Stomach (tissue), 4 donors: ENCODE results near the gene OXER1.

Experiments used
- CTCF ChIP-seq, 7 experiments: fragments of 450-650 bp in 4 of 7; fragments of 200-600 bp in 3 of 7; sonication (generic) in 3 of 7; IDR thresholded peaks; one replicate each; pipeline ENCODE4 v1.5.1; 2016 to 2019; ENCODE audit warnings: antibody characterized with exemption in 7 of 7, control low read depth in 2 of 7, mild to moderate bottlenecking in 1 of 7
- POLR2A ChIP-seq, 4 donors: fragments of 450-650 bp; IDR thresholded peaks; one replicate each; pipeline ENCODE4 v1.6.1; 2016; ENCODE audit warnings: antibody characterized with exemption in 4 of 4, control low read depth in 2 of 4, mild to moderate bottlenecking in 1 of 4, moderate library complexity in 1 of 4
- POLR2AphosphoS5 ChIP-seq, 3 donors: sonication (generic); formaldehyde crosslinking; IDR thresholded peaks; one replicate each; pipeline ENCODE4 v1.6.1; 2016; ENCODE audit warnings: antibody characterized with exemption in 3 of 3

DNA sequence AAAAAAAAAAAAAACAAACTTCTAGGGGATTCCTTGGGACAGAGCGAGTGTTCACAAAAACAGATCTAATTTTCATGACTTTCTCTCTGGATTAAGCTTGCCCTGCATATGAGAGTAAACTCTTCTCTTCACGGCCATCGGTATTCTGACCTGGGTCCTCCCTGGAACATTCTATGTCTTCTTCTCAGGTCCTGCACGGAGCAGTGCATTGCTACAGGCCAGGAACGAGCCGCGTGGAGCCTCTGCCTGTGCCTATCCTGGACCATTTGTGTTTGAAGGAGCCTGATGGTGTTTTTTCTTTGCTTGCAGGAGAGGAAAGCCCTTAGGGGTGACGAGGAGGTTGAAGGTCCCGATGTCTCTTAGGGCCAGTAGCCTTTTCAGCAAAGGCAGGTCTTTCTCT lies 1.8 kb upstream of the OXER1 start:
- TF ChIP-seq POLR2A (IDR thresholded peaks at IDR 0.05) (no peak), CTCF (IDR thresholded peaks at IDR 0.05) (no peak), POLR2AphosphoS5 (IDR thresholded peaks at IDR 0.05) (no peak)
